ENCODE results near the gene ANO7.
A peak's percentile ranks its signal among the peaks of the same experiment; 100 is the strongest.

The ANO7 gene

GRCh38 chr2:241255542-241256167, 67.2 kb downstream of the ANO7 start:
- no peak for DNase-seq

GRCh38 chr2:241256168-241256545, 67.7 kb downstream of the ANO7 start:
- DNase-seq: no peak

- no peak for DNase-seq
These were observed 69.0 kb downstream of the ANO7 start for GRCh38 chr2:241257419-241258032.

GRCh38 chr2:241258505-241259280, 70.2 kb downstream of the ANO7 start:
- DNase-seq: no peak

- DNase-seq: no peak
These were observed 72.4 kb downstream of the ANO7 start for GRCh38 chr2:241260911-241261310.

- DNase-seq: no peak
These were observed 73.2 kb downstream of the ANO7 start for GRCh38 chr2:241261628-241262027.

- DNase-seq: no peak
These were observed 74.6 kb downstream of the ANO7 start for GRCh38 chr2:241263061-241263460.

GRCh38 chr2:241265506-241265905, 77.0 kb downstream of the ANO7 start:
- no peak for DNase-seq

GRCh38 chr2:241267249-241268067, 79.0 kb downstream of the ANO7 start:
- no peak for DNase-seq

- no peak for DNase-seq
These were observed 79.8 kb downstream of the ANO7 start for GRCh38 chr2:241268306-241268705.

GRCh38 chr2:241268716-241269445, 80.4 kb downstream of the ANO7 start:
- no peak for DNase-seq

- no peak for DNase-seq
These were observed 81.4 kb downstream of the ANO7 start for GRCh38 chr2:241269707-241270520.

GRCh38 chr2:241270531-241270930, 82.1 kb downstream of the ANO7 start:
- no peak for DNase-seq

GRCh38 chr2:241271706-241272302, 83.3 kb downstream of the ANO7 start:
- DNase-seq: peak; percentile 79

- DNase-seq: peak; percentile 38
These were observed 84.1 kb downstream of the ANO7 start for GRCh38 chr2:241272303-241273209.

- no peak for DNase-seq
These were observed 84.9 kb downstream of the ANO7 start for GRCh38 chr2:241273210-241274020.

- DNase-seq: peak; percentile 8
These were observed 85.7 kb downstream of the ANO7 start for GRCh38 chr2:241274127-241274526.
